ENCODE results near the gene MIAT.

GRCh38 chr22:26691377-26691716 lies 34.0 kb downstream of the MIAT start:
- TF ChIP-seq CTCF (IDR thresholded peaks at IDR 0.05), result no peak
- TF ChIP-seq POLR2A (IDR thresholded peaks at IDR 0.05), result no peak
